Caco-2 (cell line): ENCODE data around the gene CNDP2. TPM values are rescaled to one million over a fixed set of nuclear protein-coding genes. Genes with fewer than 3 reads are reported as not detected.

Experiments used
- BruUV-seq: library from RNA; stranded (reverse); fragments of 400-500 nt; replicated peaks from 2 replicates; lab custom pipeline; 2021; lab: Mats Ljungman, UMichigan
- CTCF ChIA-PET: fragments of 300-600 bp; sonication (Branson Sonifier 250); formaldehyde crosslinking; loops from one replicate; lab custom pipeline; 2022; ENCODE audit warnings: antibody characterized with exemption; lab: Charles Lee
- POLR2A ChIA-PET: fragments of 300-600 bp; sonication (Branson Sonifier 250); formaldehyde crosslinking; loops from one replicate; lab custom pipeline; 2022; ENCODE audit warnings: antibody characterized with exemption; lab: Charles Lee
- DNase-seq, 2 experiments: peaks; one replicate each; pipeline versions ENCODE4 v3.0.0 to v3.0.0-alpha.2; 2020 to 2022
- H3K27me3 ChIP-seq: replicated peaks from 2 replicates; pipeline ENCODE4 v1.6.0; 2011; ENCODE audit warnings: low read length; ENCODE audit not compliant: control insufficient read depth, insufficient read depth
- H3K36me3 ChIP-seq: 2 replicates; pipeline ENCODE4 v1.5.1; 2011; ENCODE audit warnings: low read length; ENCODE audit not compliant: control insufficient read depth, insufficient read depth
- H3K4me1 ChIP-seq: fragments of 250-450 bp; sonication (Bioruptor Pico); 2 replicates; pipeline ENCODE4 v1.5.1; 2020; ENCODE audit warnings: mild to moderate bottlenecking
- H3K4me3 ChIP-seq: 2 replicates; pipeline ENCODE4 v1.5.1; 2011; ENCODE audit warnings: low read depth, mild to moderate bottlenecking, control low read depth, low read length
- H3K9me3 ChIP-seq: fragments of 250-450 bp; sonication (Bioruptor Pico); 2 replicates; pipeline ENCODE4 v1.5.1; 2020; ENCODE audit warnings: mild to moderate bottlenecking, moderate library complexity
- H3K27ac Mint-ChIP-seq: one replicate; pipeline ENCODE4 v1.8.0; 2022; ENCODE audit warnings: mixed read lengths; ENCODE audit not compliant: unreplicated experiment
- H3K27me3 Mint-ChIP-seq: one replicate; pipeline ENCODE4 v1.8.0; 2022; ENCODE audit warnings: mixed read lengths; ENCODE audit not compliant: insufficient read depth, unreplicated experiment
- H3K36me3 Mint-ChIP-seq: one replicate; pipeline ENCODE4 v1.8.0; 2022; ENCODE audit warnings: mild to moderate bottlenecking, mixed read lengths; ENCODE audit not compliant: insufficient read depth, unreplicated experiment
- H3K4me1 Mint-ChIP-seq: one replicate; pipeline ENCODE4 v1.8.0; 2022; ENCODE audit warnings: low read depth, mixed read lengths; ENCODE audit not compliant: unreplicated experiment
- H3K4me3 Mint-ChIP-seq: one replicate; pipeline ENCODE4 v1.8.0; 2022; ENCODE audit warnings: mild to moderate bottlenecking, moderate library complexity, mixed read lengths; ENCODE audit not compliant: unreplicated experiment
- H3K9me3 Mint-ChIP-seq: one replicate; pipeline ENCODE4 v1.8.0; 2022; ENCODE audit warnings: mixed read lengths; ENCODE audit not compliant: unreplicated experiment
- CTCF ChIP-seq, 2 experiments: fragments of 200-600 bp in 1 of 2; IDR thresholded peaks; 1 replicate in 1 of 2; 2 replicates in 1 of 2; pipeline versions ENCODE4 v1.5.1 to v1.8.0; 2011 to 2022; ENCODE audit warnings: antibody characterized with exemption in 1 of 2, control low read depth in 1 of 2, inconsistent platforms in 1 of 2, low read depth in 1 of 2, low read length in 1 of 2, mild to moderate bottlenecking in 1 of 2, moderate library complexity in 1 of 2; ENCODE audit not compliant: insufficient read depth in 1 of 2, severe bottlenecking in 1 of 2, unreplicated experiment in 1 of 2
- intact Hi-C: fragments of 100-400 bp; cut with micrococcal nuclease; formaldehyde crosslinking; loops from one replicate; pipeline ENCODE4 v1.10.0; 2022; ENCODE audit not compliant: unreplicated experiment
- total RNA-seq: library from RNA; stranded (reverse); gene quantifications from 2 replicates; pipeline ENCODE4 v1.2.3, GENCODE V29; 2022

CNDP2 gene
- total RNA-seq, 1 experiment from 2014 or later = 113 TPM

- ChIA-PET CTCF (no interaction called here), POLR2A (no interaction called here)
- no peaks in the 10 kb centered on the region for H3K36me3 Mint-ChIP-seq
Measured at GRCh38 chr18:74457043-74457724, 39.0 kb upstream of the CNDP2 start, which contains the start of gene DIPK1C. TSS of gene DIPK1C (minus strand) at chr18:74457308. CDS start at chr18:74457259, 49 bp downstream.

GRCh38 chr18:74457725-74458421 lies 38.3 kb upstream of the CNDP2 start:
- Mint-ChIP-seq H3K27ac (no peak overlapping the region), H3K27me3 (peaks cover 12% of the 10 kb centered on the region), H3K4me1 (no peaks in the 10 kb centered on the region), H3K4me3 (peak overlapping the region; percentile 79), H3K36me3 (no peaks in the 10 kb centered on the region), H3K9me3 (no peaks in the 10 kb centered on the region)
- POLR2A ChIA-PET = no interaction called here
- TF ChIP-seq CTCF (IDR thresholded peaks at IDR 0.05; ENCODE audit: insufficient read depth in 1 of 2, low read depth in 1 of 2, low read length in 1 of 2, severe bottlenecking in 1 of 2, unreplicated experiment in 1 of 2) = no peak
- Histone ChIP-seq H3K36me3 (no peaks in the 10 kb centered on the region), H3K27me3 (no peaks in the 10 kb centered on the region), H3K4me3 (no peak overlapping the region), H3K4me1 (no peaks in the 10 kb centered on the region), H3K9me3 (no peaks in the 10 kb centered on the region)
- CTCF ChIA-PET = no interaction called here
- BruUV-seq = no TSS peak
- intact Hi-C loops = loop anchor here (10.0 kb wide), 1 partner anchor 63 kb away; no protein-coding TSS in a partner anchor
- no peak for DNase-seq

More at GRCh38 chr18:74457043-74457724, 39.0 kb upstream of the CNDP2 start, which contains the start of gene DIPK1C:
- Mint-ChIP-seq H3K4me1 (no peaks in the 10 kb centered on the region), H3K9me3 (no peaks in the 10 kb centered on the region), H3K27me3 (peaks cover 12% of the 10 kb centered on the region), H3K4me3 (peak within 1 kb of the TSS; percentile 79), H3K27ac (no peak within 1 kb of the TSS)
- Histone ChIP-seq H3K9me3 (no peaks in the 10 kb centered on the region), H3K27me3 (no peaks in the 10 kb centered on the region), H3K4me3 (peak within 1 kb of the TSS; percentile 26), H3K36me3 (no peaks in the 10 kb centered on the region), H3K4me1 (no peaks in the 10 kb centered on the region)
- no TSS peak for BruUV-seq
- TF ChIP-seq CTCF (IDR thresholded peaks at IDR 0.05; ENCODE audit: insufficient read depth in 1 of 2, low read depth in 1 of 2, low read length in 1 of 2, severe bottlenecking in 1 of 2, unreplicated experiment in 1 of 2) = no peak
- intact Hi-C loops = loop anchor here (10.0 kb wide), 1 partner anchor 62 kb away; no protein-coding TSS in a partner anchor
- DNase-seq = no peak

- H3K36me3 ChIP-seq = no peaks in the 10 kb centered on the region
- no peak overlapping the region for H3K4me3 ChIP-seq
- no peaks in the 10 kb centered on the region for H3K27me3 ChIP-seq
- peak in 1 of 2 experiments; percentile 38 for TF ChIP-seq CTCF (IDR thresholded peaks at IDR 0.05; ENCODE audit: insufficient read depth in 1 of 2, low read depth in 1 of 2, low read length in 1 of 2, severe bottlenecking in 1 of 2, unreplicated experiment in 1 of 2)
- ChIA-PET CTCF (interaction anchor here (0.5 to 1.5 kb wide), 2 partner anchors 31 to 34 kb away, joined by 4 to 5 read pairs; no protein-coding TSS in a partner anchor), POLR2A (no interaction called here)
- BruUV-seq = no TSS peak
- H3K9me3 ChIP-seq = no peaks in the 10 kb centered on the region
- H3K27me3 Mint-ChIP-seq = peaks cover 12% of the 10 kb centered on the region
- H3K27ac Mint-ChIP-seq = no peak overlapping the region
- no peaks in the 10 kb centered on the region for H3K4me1 Mint-ChIP-seq
- H3K36me3 Mint-ChIP-seq = no peaks in the 10 kb centered on the region
- peak in 1 of 2 experiments; percentile 3 for DNase-seq
- H3K9me3 Mint-ChIP-seq = no peaks in the 10 kb centered on the region
- intact Hi-C loops = loop anchor here (10.0 kb wide), 1 partner anchor 65 kb away; no protein-coding TSS in a partner anchor
- no peak overlapping the region for H3K4me3 Mint-ChIP-seq
- H3K4me1 ChIP-seq = no peaks in the 10 kb centered on the region
Measured at GRCh38 chr18:74459889-74460288, 36.3 kb upstream of the CNDP2 start.
